ENCODE results near the gene GAGE12D.
"Not testable (repeated sequence)": the region's sequence is repeated elsewhere in the genome, so short reads cannot be mapped to it uniquely, and the experiment has no call there.

GRCh38 chrX:49570100-49570499 is 28.6 kb downstream of the GAGE12D start, which contains the start of gene GAGE12G:
- not testable (repeated sequence) for TF ChIP-seq RCOR1 (IDR thresholded peaks at IDR 0.05; ENCODE audit: borderline replicate concordance in 1 of 2, low read depth in 2 of 2, low read length in 2 of 2); BRF2 (IDR thresholded peaks at IDR 0.05; ENCODE audit: borderline replicate concordance, insufficient read depth, insufficient read length); ZBTB40 (IDR thresholded peaks at IDR 0.05); ZBTB40 (CRISPR knock-in tag; IDR thresholded peaks at IDR 0.05); TFAP4 (CRISPR knock-in tag; IDR thresholded peaks at IDR 0.05; ENCODE audit: borderline replicate concordance); LARP7 (IDR thresholded peaks at IDR 0.05); CTCF (IDR thresholded peaks at IDR 0.05 in 2 of 3, conservative IDR thresholded peaks at IDR 0.05 in 1 of 3; ENCODE audit: insufficient read depth in 2 of 3, low read depth in 1 of 3, low read length in 3 of 3); ZNF354B (CRISPR knock-in tag; IDR thresholded peaks at IDR 0.05); ADNP (tag; IDR thresholded peaks at IDR 0.05); HDAC2 (IDR thresholded peaks at IDR 0.05); SRSF9 (IDR thresholded peaks at IDR 0.05; ENCODE audit: borderline replicate concordance, low read depth, low read length); ZNF699 (CRISPR knock-in tag; IDR thresholded peaks at IDR 0.05; ENCODE audit: insufficient replicate concordance); ATF1 (CRISPR knock-in tag; IDR thresholded peaks at IDR 0.05); ATF1 (tag; IDR thresholded peaks at IDR 0.05); KLF6 (CRISPR knock-in tag; IDR thresholded peaks at IDR 0.05; ENCODE audit: borderline replicate concordance); MIER1 (IDR thresholded peaks at IDR 0.05; ENCODE audit: low read depth)
